PC-3 (cell line): ENCODE results near the gene SIPA1L3. TPM values are rescaled to one million over a fixed set of nuclear protein-coding genes. Genes with fewer than 3 reads are reported as not detected.

Experiments
- ATAC-seq: fragments of 200-7000 bp; cut with Tn5 transposase; 2 replicates; pipeline ENCODE4 v1.9.1; 2020; ENCODE audit warnings: mild to moderate bottlenecking, moderate library complexity
- BruUV-seq: library from RNA; stranded (reverse); fragments of 400-500 nt; replicated peaks from 2 replicates; lab custom pipeline; 2021; lab: Mats Ljungman, UMichigan
- CTCF ChIA-PET: fragments of 300-600 bp; sonication (Branson Sonifier 250); formaldehyde crosslinking; loops from one replicate; lab custom pipeline; 2022; ENCODE audit warnings: antibody characterized with exemption; lab: Charles Lee
- POLR2A ChIA-PET: fragments of 300-600 bp; sonication (Branson Sonifier 250); formaldehyde crosslinking; loops from one replicate; lab custom pipeline; 2022; ENCODE audit warnings: antibody characterized with exemption; ENCODE audit not compliant: unreplicated experiment; lab: Charles Lee
- DNase-seq: peaks from one replicate; pipeline ENCODE4 v3.0.0-alpha.2; 2015
- H2AFZ ChIP-seq: fragments of 300-600 bp; sonication (generic); 2 replicates; pipeline ENCODE4 v1.6.0; 2016; ENCODE audit warnings: antibody characterized with exemption, low read length
- H3F3A ChIP-seq: fragments of 300-600 bp; sonication (generic); one replicate; pipeline ENCODE4 v1.6.0; 2017; ENCODE audit warnings: antibody characterized with exemption, low read length, control low read depth, mild to moderate bottlenecking; ENCODE audit not compliant: unreplicated experiment
- H3K27ac ChIP-seq: fragments of 300-600 bp; sonication (generic); 2 replicates; pipeline ENCODE4 v1.5.1; 2016; ENCODE audit warnings: mild to moderate bottlenecking, low read length
- H3K27me3 ChIP-seq: fragments of 300-600 bp; sonication (generic); 2 replicates; pipeline ENCODE4 v1.6.1; 2016; ENCODE audit warnings: low read length, mixed read lengths
- H3K36me3 ChIP-seq: fragments of 300-600 bp; sonication (generic); 2 replicates; pipeline ENCODE4 v1.6.1; 2016; ENCODE audit warnings: low read depth, mixed run types, low read length, mixed read lengths
- H3K4me1 ChIP-seq: fragments of 300-600 bp; sonication (generic); 2 replicates; pipeline ENCODE4 v1.5.1; 2016; ENCODE audit warnings: low read length; ENCODE audit not compliant: insufficient read depth
- H3K4me2 ChIP-seq: fragments of 300-600 bp; sonication (generic); 2 replicates; pipeline ENCODE4 v1.6.0; 2016; ENCODE audit warnings: low read length
- H3K4me3 ChIP-seq: fragments of 300-600 bp; sonication (generic); 2 replicates; pipeline ENCODE4 v1.5.1; 2016; ENCODE audit warnings: mild to moderate bottlenecking, low read length, mixed read lengths
- H3K79me2 ChIP-seq: fragments of 300-600 bp; sonication (generic); 2 replicates; pipeline ENCODE4 v1.6.1; 2017; ENCODE audit warnings: low read length, mixed read lengths
- H3K9ac ChIP-seq: fragments of 300-600 bp; sonication (generic); 2 replicates; pipeline ENCODE4 v1.6.0; 2016; ENCODE audit warnings: mild to moderate bottlenecking, low read length
- H3K9me2 ChIP-seq: fragments of 300-600 bp; sonication (generic); replicated peaks from 2 replicates; pipeline ENCODE4 v1.6.1; 2016; ENCODE audit warnings: mixed run types, low read length, mixed read lengths
- H3K9me3 ChIP-seq: fragments of 300-600 bp; sonication (generic); 2 replicates; pipeline ENCODE4 v1.6.1; 2016; ENCODE audit warnings: low read length, mixed read lengths
- H4K20me1 ChIP-seq: fragments of 300-600 bp; sonication (generic); 2 replicates; pipeline ENCODE4 v1.6.1; 2016; ENCODE audit warnings: low read length, mixed read lengths
- CTCF ChIP-seq: fragments of 300-600 bp; sonication (generic); conservative IDR thresholded peaks from 2 replicates; pipeline ENCODE4 v1.5.1; 2017; ENCODE audit warnings: antibody characterized with exemption, low read depth, mild to moderate bottlenecking, low read length
- EZH2 ChIP-seq: fragments of 300-600 bp; sonication (generic); IDR thresholded peaks from one replicate; pipeline ENCODE4 v1.6.1; 2017; ENCODE audit warnings: antibody characterized with exemption, mild to moderate bottlenecking, low read length; ENCODE audit not compliant: unreplicated experiment
- EZH2phosphoT487 ChIP-seq: fragments of 300-600 bp; sonication (generic); IDR thresholded peaks from 2 replicates; pipeline ENCODE4 v1.6.1; 2018; ENCODE audit warnings: mild to moderate bottlenecking, antibody characterized with exemption, low read length, borderline replicate concordance
- intact Hi-C: fragments of 100-400 bp; cut with micrococcal nuclease; formaldehyde crosslinking; loops from 2 replicates; pipeline ENCODE4 v1.9.0; 2023
- total RNA-seq: library from RNA; depleted of rRNA; stranded (reverse); fragments of >200 nt; gene quantifications from 2 replicates; pipeline ENCODE4 v1.2.3, GENCODE V29; 2014

The SIPA1L3 gene
- total RNA-seq, 1 experiment from 2014 or later: 38.7 TPM

GRCh38 chr19:37973666-37974065 lies 66.7 kb downstream of the SIPA1L3 start:
- ATAC-seq (no peak), DNase-seq (no peak)
- Histone ChIP-seq H3K9me2 (no peaks in the 10 kb centered on the region), H3K79me2 (peaks cover 93% of the 10 kb centered on the region), H3K27ac (no peak overlapping the region), H3K9ac (no peak overlapping the region), H3K27me3 (no peaks in the 10 kb centered on the region), H2AFZ (no peak overlapping the region), H3K4me1 (no peaks in the 10 kb centered on the region), H3F3A (no peaks in the 10 kb centered on the region), H3K4me3 (no peak overlapping the region), H3K36me3 (peaks cover 2% of the 10 kb centered on the region), H3K9me3 (no peaks in the 10 kb centered on the region), H4K20me1 (no peaks in the 10 kb centered on the region), H3K4me2 (no peak overlapping the region)
- no TSS peak for BruUV-seq
- ChIA-PET CTCF (no interaction called here), POLR2A (interaction anchor here (0.8 kb wide), 1 partner anchor 121 kb away, joined by 13 read pairs; no protein-coding TSS in a partner anchor)
- no peak for TF ChIP-seq EZH2
- no peak for TF ChIP-seq EZH2phosphoT487
- TF ChIP-seq CTCF: no peak
- intact Hi-C loops: no loop called here

DNA sequence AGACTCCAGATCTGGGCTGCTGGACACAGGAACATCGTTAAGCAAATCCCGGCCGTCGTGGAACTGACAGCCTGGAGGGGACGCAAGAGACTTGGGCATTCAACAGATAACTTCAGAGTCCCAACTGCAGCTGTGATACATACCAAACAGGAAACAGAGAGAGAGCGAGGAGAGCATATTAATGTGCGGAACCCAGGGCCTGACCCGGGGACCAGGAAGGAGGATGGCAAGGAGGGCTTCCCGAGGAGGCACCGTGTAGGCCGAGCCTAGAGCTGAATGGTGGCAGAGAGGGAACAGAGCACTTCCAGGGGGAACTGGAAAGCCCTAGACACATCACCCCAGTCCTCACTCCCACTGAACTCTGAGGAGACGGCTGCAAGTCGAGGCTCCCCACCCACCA lies 68.1 kb downstream of the SIPA1L3 start:
- intact Hi-C loops: no loop called here
- POLR2A ChIA-PET: no interaction called here

More for the DNA sequence above, 68.1 kb downstream of the SIPA1L3 start:
- no peak overlapping the region for H3K4me2 ChIP-seq
- peaks cover 2% of the 10 kb centered on the region for H3K36me3 ChIP-seq
- H3K79me2 ChIP-seq: peaks cover 85% of the 10 kb centered on the region
- no TSS peak for BruUV-seq
- no peaks in the 10 kb centered on the region for H3K27me3 ChIP-seq
- H4K20me1 ChIP-seq: no peaks in the 10 kb centered on the region
- DNase-seq (no peak), ATAC-seq (no peak)
- no peaks in the 10 kb centered on the region for H3K9me3 ChIP-seq
- no peaks in the 10 kb centered on the region for H3F3A ChIP-seq
- no peak overlapping the region for H3K4me3 ChIP-seq
- H2AFZ ChIP-seq: no peak overlapping the region
- no peak for TF ChIP-seq CTCF
- TF ChIP-seq EZH2phosphoT487: no peak
- no peak for TF ChIP-seq EZH2
- H3K27ac ChIP-seq: no peak overlapping the region
- CTCF ChIA-PET: no interaction called here
- H3K9me2 ChIP-seq: no peaks in the 10 kb centered on the region
- H3K4me1 ChIP-seq: no peaks in the 10 kb centered on the region
- H3K9ac ChIP-seq: no peak overlapping the region
